Duodenal mucosa (tissue), 2 donors: ENCODE results near the gene GCSH.
"Not testable (repeated sequence)": the region's sequence is repeated elsewhere in the genome, so short reads cannot be mapped to it uniquely, and the experiment has no call there.

Experiments used
- H3K27ac ChIP-seq: one replicate; pipeline ENCODE4 v1.7.0; 2013; ENCODE audit warnings: low read depth, low read length
- H3K27me3 ChIP-seq, 2 donors: one replicate each; pipeline ENCODE4 v1.7.0; 2013; ENCODE audit warnings: low read length in 2 of 2, control low read depth in 1 of 2; ENCODE audit not compliant: insufficient read depth in 2 of 2, control insufficient read depth in 1 of 2
- H3K36me3 ChIP-seq, 2 donors: one replicate each; pipeline ENCODE4 v1.7.0; 2013; ENCODE audit warnings: low read length in 2 of 2, control low read depth in 1 of 2; ENCODE audit not compliant: insufficient read depth in 2 of 2, control insufficient read depth in 1 of 2
- H3K4me1 ChIP-seq, 2 donors: one replicate each; pipeline ENCODE4 v1.7.0; 2013; ENCODE audit warnings: low read length in 2 of 2, control low read depth in 1 of 2; ENCODE audit not compliant: insufficient read depth in 2 of 2, control insufficient read depth in 1 of 2
- H3K4me3 ChIP-seq, 2 donors: one replicate each; pipeline ENCODE4 v1.7.0; 2013; ENCODE audit warnings: low read length in 2 of 2, low read depth in 1 of 2
- H3K9ac ChIP-seq, 2 donors: one replicate each; pipeline ENCODE4 v1.7.0; 2013; ENCODE audit warnings: low read length in 2 of 2, low read depth in 1 of 2
- H3K9me3 ChIP-seq, 2 donors: one replicate each; pipeline ENCODE4 v1.7.0; 2013; ENCODE audit warnings: low read length in 2 of 2, control low read depth in 1 of 2; ENCODE audit not compliant: control insufficient read depth in 1 of 2

GCSH gene

DNA sequence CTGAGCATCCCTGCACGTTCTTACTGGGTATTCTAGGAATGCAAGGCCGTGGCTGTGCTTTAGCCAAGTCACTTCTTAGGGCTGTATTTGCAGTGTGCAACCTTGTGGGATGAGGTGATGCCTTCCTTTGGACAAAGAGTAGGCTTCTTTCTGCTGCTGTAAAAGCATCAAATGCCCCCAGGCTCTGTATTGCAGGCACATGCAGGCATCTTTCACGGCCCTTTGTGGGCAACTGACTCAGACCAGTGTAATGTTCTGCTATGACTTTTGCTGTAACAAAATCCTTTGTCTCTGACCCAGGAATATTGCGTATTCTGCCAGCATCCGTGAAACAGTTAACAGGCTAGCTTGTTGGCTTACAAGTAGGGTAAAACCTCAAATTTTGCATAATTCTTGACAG, 30.9 kb upstream of the GCSH start:
- H3K9ac ChIP-seq, result no peak overlapping the region
- H3K9me3 ChIP-seq, result no peaks in the 10 kb centered on the region
- no peaks in the 10 kb centered on the region for H3K36me3 ChIP-seq
- H3K27ac ChIP-seq, result no peak overlapping the region
- no peaks in the 10 kb centered on the region for H3K27me3 ChIP-seq
- no peaks in the 10 kb centered on the region for H3K4me1 ChIP-seq
- H3K4me3 ChIP-seq, result no peak overlapping the region

DNA sequence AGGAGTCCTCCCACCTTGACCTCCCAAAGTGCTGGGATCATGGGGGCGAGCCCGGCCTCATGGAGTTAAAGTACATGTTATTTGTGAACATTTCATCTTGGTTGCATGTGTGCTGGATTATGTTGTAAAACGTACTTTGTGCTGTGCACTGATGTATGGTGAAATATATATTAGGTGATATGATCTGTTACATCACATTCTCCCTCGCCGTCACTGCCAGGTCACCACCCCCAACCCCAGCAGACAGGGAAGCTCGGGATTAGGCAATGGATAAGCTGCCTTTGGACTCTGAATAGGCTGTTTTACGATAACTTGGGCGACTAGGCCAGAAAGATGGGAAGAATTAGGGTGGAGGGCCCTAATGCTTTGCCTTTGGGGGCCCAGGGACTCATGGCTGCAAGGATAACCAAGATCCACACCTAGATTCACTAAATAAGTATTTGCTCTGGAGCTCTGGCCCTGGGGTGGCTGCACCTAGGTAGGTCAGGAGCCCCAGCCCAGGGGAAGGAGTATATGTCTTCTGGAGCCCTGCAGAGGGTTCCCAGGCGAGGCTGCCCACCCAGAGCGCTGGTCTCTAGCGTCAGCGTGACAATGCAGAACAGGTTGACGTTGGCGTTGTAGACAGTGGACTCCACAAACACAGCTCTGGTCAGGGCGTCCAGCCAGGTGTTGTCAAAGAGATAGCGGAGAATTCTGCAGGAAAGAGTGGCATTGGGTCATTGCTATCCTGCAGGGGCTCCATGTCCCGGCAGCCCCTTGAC, 27.1 kb upstream of the GCSH start:
- H3K4me1 ChIP-seq, result no peaks in the 10 kb centered on the region
- no peak overlapping the region for H3K9ac ChIP-seq
- H3K27me3 ChIP-seq, result no peaks in the 10 kb centered on the region
- H3K27ac ChIP-seq, result no peak overlapping the region
- no peak overlapping the region for H3K4me3 ChIP-seq
- H3K9me3 ChIP-seq, result no peaks in the 10 kb centered on the region
- no peaks in the 10 kb centered on the region for H3K36me3 ChIP-seq

DNA sequence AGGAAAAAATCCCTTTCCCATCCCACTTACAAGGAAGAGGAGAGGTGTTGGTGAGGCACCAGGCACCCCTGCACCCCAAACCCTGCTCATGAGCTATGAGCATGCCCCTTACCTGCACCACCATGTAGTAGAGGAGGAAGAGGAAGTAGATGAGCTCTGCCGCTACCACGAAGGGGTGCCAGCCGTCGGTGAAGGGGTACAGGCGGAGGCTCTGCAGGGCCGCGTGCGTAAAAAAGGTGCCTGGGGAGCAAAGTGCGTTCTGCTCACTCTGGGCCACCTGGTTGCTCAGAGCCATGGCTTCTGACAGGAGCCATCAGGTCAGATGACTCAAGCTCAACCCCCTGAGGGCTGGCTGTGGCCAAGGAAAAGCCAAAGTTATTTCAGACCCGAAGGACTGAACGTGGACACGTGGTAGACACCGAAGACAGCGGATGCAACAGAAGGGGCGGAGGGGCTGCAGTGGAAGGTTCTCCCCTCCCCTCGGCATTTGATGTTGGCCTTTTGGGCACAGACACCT, 25.3 kb upstream of the GCSH start:
- Histone ChIP-seq H3K4me1 (no peaks in the 10 kb centered on the region), H3K9me3 (no peaks in the 10 kb centered on the region), H3K36me3 (no peaks in the 10 kb centered on the region), H3K27ac (no peak overlapping the region), H3K4me3 (no peak overlapping the region), H3K27me3 (no peaks in the 10 kb centered on the region), H3K9ac (no peak overlapping the region)

DNA sequence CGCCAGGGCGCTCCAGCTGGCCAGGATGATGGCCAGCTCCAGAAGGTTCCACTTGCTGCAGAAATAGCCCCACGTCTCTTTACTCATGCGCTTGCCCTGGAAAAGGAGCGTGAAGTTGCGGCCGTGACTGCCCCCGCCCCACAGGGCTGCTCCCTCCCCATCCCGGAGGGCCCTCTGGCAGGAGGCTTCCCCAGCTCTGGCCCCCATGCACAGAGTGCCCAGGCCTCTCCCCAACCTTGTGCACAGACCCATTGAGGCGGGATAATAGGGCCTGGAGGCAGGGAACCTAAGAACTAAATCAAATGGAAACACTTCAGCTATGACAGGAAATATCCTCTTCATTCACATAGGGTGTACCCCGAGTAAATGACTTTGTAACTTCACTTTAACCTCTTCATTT, 21.2 kb upstream of the GCSH start:
- H3K4me3 ChIP-seq, result no peak overlapping the region
- no peaks in the 10 kb centered on the region for H3K9me3 ChIP-seq
- no peaks in the 10 kb centered on the region for H3K36me3 ChIP-seq
- no peaks in the 10 kb centered on the region for H3K27me3 ChIP-seq
- H3K27ac ChIP-seq, result no peak overlapping the region
- H3K9ac ChIP-seq, result no peak overlapping the region
- no peaks in the 10 kb centered on the region for H3K4me1 ChIP-seq

- H3K9ac ChIP-seq, result no peak overlapping the region
- no peak overlapping the region for H3K4me3 ChIP-seq
- no peaks in the 10 kb centered on the region for H3K27me3 ChIP-seq
- H3K36me3 ChIP-seq, result no peaks in the 10 kb centered on the region
- H3K27ac ChIP-seq, result no peak overlapping the region
- H3K4me1 ChIP-seq, result no peaks in the 10 kb centered on the region
- H3K9me3 ChIP-seq, result no peaks in the 10 kb centered on the region
Measured at GRCh38 chr16:81116285-81116684, 20.1 kb upstream of the GCSH start.

- no peak overlapping the region for H3K9ac ChIP-seq
- no peaks in the 10 kb centered on the region for H3K36me3 ChIP-seq
- no peak overlapping the region for H3K27ac ChIP-seq
- H3K27me3 ChIP-seq, result no peaks in the 10 kb centered on the region
- H3K4me1 ChIP-seq, result no peaks in the 10 kb centered on the region
- no peak overlapping the region for H3K4me3 ChIP-seq
- H3K9me3 ChIP-seq, result no peaks in the 10 kb centered on the region
Measured at GRCh38 chr16:81112453-81112852, 16.3 kb upstream of the GCSH start.

DNA sequence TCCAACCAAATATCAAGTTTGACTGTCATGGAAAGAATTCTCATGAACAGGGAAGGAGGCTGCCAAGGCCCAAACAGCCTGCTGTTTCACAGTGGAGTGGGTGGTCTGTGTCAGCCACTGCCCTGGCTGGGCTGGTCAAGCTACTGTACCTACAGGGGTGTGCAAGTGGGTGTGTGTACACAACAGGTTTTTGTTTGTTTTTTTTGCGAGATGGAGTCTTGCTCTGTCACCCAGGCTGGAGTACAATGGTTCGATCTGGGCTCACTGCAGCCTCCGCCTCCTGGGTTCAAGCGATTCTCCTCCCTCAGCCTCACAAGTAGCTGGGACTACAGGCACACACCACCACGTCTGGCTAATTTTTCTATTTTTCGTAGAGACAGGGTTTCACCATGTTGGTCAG, 13.1 kb upstream of the GCSH start:
- H3K9ac ChIP-seq, H3K4me3 ChIP-seq, H3K9me3 ChIP-seq, H3K27ac ChIP-seq, H3K27me3 ChIP-seq, H3K36me3 ChIP-seq, H3K4me1 ChIP-seq: not testable (repeated sequence)

- no peaks in the 10 kb centered on the region for H3K4me1 ChIP-seq
- H3K9me3 ChIP-seq, result no peaks in the 10 kb centered on the region
- H3K27ac ChIP-seq, result no peak overlapping the region
- no peaks in the 10 kb centered on the region for H3K36me3 ChIP-seq
- no peak overlapping the region for H3K4me3 ChIP-seq
- no peak overlapping the region for H3K9ac ChIP-seq
- no peaks in the 10 kb centered on the region for H3K27me3 ChIP-seq
Measured at GRCh38 chr16:81107511-81107910, 11.3 kb upstream of the GCSH start.

DNA sequence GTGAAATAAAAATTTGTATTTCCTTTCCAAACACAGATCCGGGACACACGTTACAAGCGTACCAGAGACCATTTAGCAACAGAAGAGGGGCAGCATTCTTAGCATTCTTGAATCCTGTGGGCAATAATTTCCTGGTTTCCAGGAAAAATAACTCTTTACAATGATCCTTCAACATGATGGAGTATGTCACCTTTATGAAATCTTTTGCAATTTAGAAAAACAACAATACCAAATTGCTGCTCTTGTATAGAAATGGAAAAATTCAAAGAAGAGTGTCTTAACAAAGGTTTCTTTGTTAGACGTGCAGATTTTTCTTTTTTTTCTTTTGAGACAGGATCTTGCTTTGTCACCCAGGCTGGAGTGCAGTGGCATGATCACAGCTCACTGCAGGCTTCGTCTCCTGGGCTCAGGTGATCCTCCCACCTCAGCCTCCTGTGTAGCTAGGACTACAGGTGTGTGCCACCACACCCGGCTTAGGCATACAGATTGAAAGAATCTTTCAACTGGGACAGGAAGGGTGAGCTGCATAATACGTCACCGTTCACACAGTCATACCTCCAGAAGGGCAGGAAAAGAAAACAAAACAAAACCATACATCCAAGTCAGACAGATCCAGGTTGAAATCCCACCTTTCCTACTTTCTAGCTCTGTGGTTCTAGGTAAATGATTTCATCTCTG, 10.8 kb upstream of the GCSH start:
- Histone ChIP-seq H3K27ac (no peak overlapping the region), H3K9ac (no peak overlapping the region), H3K9me3 (no peaks in the 10 kb centered on the region)

DNA sequence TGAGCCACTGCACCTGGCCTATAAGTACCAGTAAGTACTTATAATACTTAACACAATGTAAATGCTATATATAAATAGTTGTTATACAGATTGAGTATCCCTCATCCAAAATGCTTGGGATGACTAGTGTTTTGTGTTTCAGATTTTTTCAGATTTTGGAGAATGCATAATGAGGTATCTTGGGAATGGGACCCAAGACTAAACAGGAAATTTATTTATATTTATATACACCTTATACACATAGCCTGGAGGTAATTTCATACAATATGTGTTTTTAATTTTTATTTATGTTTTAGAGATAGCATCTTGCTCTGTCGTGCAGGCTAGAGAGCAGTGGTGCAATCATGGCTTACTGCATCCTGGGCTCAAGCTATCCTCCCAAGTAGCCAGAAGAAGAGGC, 9.8 kb upstream of the GCSH start:
- H3K36me3 ChIP-seq, result no peaks in the 10 kb centered on the region
- no peak overlapping the region for H3K4me3 ChIP-seq
- H3K4me1 ChIP-seq, result no peaks in the 10 kb centered on the region
- H3K27ac ChIP-seq, result no peak overlapping the region
- no peaks in the 10 kb centered on the region for H3K27me3 ChIP-seq
- H3K9ac ChIP-seq, result no peak overlapping the region
- H3K9me3 ChIP-seq, result no peaks in the 10 kb centered on the region

More for the DNA sequence above, 10.8 kb upstream of the GCSH start:
- H3K27me3 ChIP-seq, result no peaks in the 10 kb centered on the region
- no peaks in the 10 kb centered on the region for H3K36me3 ChIP-seq
- no peak overlapping the region for H3K4me3 ChIP-seq
- H3K4me1 ChIP-seq, result no peaks in the 10 kb centered on the region
